K562 (cell line): ENCODE results near the gene POLRMT. TPM values are rescaled to one million over a fixed set of nuclear protein-coding genes. Genes with fewer than 3 reads are reported as not detected.

Experiments used
- AFF4 ChIP-seq: sonication (generic); formaldehyde crosslinking; IDR thresholded peaks from 2 replicates; pipeline ENCODE4 v1.8.0; 2023; ENCODE audit warnings: mild to moderate bottlenecking, missing genetic modification reagents
- CREM ChIP-seq: IDR thresholded peaks from 2 replicates; pipeline ENCODE4 v1.6.1; 2014; ENCODE audit warnings: antibody characterized with exemption, low read depth
- CXXC5 ChIP-seq: fragments of 250-450 bp; sonication (Bioruptor Pico); IDR thresholded peaks from 2 replicates; pipeline ENCODE4 v1.8.0; 2022; ENCODE audit warnings: inconsistent platforms, mild to moderate bottlenecking, moderate library complexity
- GATAD2A ChIP-seq: fragments of 450-650 bp; IDR thresholded peaks from 2 replicates; pipeline ENCODE4 v1.6.1; 2017
- JUND ChIP-seq, 2 experiments: IDR thresholded peaks; 2 replicates in 1 of 2; 3 replicates in 1 of 2; pipeline ENCODE4 v1.6.1; 2011; ENCODE audit warnings: borderline replicate concordance in 2 of 2, low read depth in 2 of 2, low read length in 2 of 2, improper control_type of control experiment in 1 of 2, missing biosample characterization in 1 of 2, missing genetic modification characterization in 1 of 2, missing genetic modification reagents in 1 of 2
- OTX1 ChIP-seq: fragments of 450-650 bp; formaldehyde crosslinking; IDR thresholded peaks from 2 replicates; pipeline ENCODE4 v1.4.0; 2022; ENCODE audit warnings: mild to moderate bottlenecking
- POLR3A ChIP-seq: IDR thresholded peaks from 2 replicates; pipeline ENCODE4 v1.6.1; 2011; ENCODE audit warnings: borderline replicate concordance, mild to moderate bottlenecking, moderate library complexity; ENCODE audit not compliant: insufficient read length, insufficient read depth; ENCODE audit errors: extremely low read depth
- polyA plus RNA-seq, 8 experiments: library from polyadenylated mRNA; depleted of rRNA in 4 of 8; stranded (reverse) in 5 of 8; unstranded in 3 of 8; fragments of >200 nt; fragmentation: Nextera tagmentation in 2 of 8; fragmentation: Illumina TruSeq in 1 of 8; extraction: Ambion mirVana in 2 of 8; extraction: Trizol in 1 of 8; gene quantifications; 2 replicates each; pipeline versions ENCODE4 v1.2.1 to v1.2.3, GENCODE V29; 2011 to 2014; ENCODE audit warnings: inconsistent platforms in 1 of 8, missing spikeins in 1 of 8
- total RNA-seq, 7 experiments: library from RNA; depleted of rRNA in 6 of 7; stranded (reverse); fragments of >200 nt in 6 of 7; fragmentation: Illumina TruSeq in 2 of 7; extraction: Trizol in 2 of 7; gene quantifications; 2 replicates each; pipeline versions ENCODE4 v1.2.1 to v1.2.3, GENCODE V29; 2011 to 2021; ENCODE audit warnings: low replicate concordance in 1 of 7
- TF ChIP-seq, protein P1 (sequence below): fragments of 250-450 bp; sonication (Bioruptor Pico); IDR thresholded peaks from 2 replicates; pipeline ENCODE4 v1.8.0; 2021; ENCODE audit warnings: mild to moderate bottlenecking, moderate library complexity
- TF ChIP-seq, protein P2 (sequence below), 2 experiments: fragments of 450-650 bp; formaldehyde crosslinking in 1 of 2; IDR thresholded peaks; 2 replicates each; pipeline versions ENCODE4 v1.4.0 to v1.6.1; 2014 to 2020; ENCODE audit warnings: mild to moderate bottlenecking in 2 of 2, borderline replicate concordance in 1 of 2, low read depth in 1 of 2
- TF ChIP-seq, protein P3 (sequence below), 3 experiments: fragments of 200-800 bp in 1 of 3; sonication (Bioruptor generic) in 1 of 3; sonication (generic) in 1 of 3; formaldehyde crosslinking in 1 of 3; IDR thresholded peaks; 2 replicates each; pipeline versions ENCODE4 v1.6.1 to v1.8.0; 2016 to 2022; ENCODE audit warnings: mild to moderate bottlenecking in 2 of 3, missing compliant biosample characterization in 2 of 3, missing genetic modification characterization in 2 of 3, missing genetic modification reagents in 1 of 3

The POLRMT gene
- total and polyA plus RNA-seq, 9 of the 15 experiments (the other 6 are each of a cell fraction or from before 2014, with no cell fraction given): 30.3 to 144 (median 68.0) TPM

DNA sequence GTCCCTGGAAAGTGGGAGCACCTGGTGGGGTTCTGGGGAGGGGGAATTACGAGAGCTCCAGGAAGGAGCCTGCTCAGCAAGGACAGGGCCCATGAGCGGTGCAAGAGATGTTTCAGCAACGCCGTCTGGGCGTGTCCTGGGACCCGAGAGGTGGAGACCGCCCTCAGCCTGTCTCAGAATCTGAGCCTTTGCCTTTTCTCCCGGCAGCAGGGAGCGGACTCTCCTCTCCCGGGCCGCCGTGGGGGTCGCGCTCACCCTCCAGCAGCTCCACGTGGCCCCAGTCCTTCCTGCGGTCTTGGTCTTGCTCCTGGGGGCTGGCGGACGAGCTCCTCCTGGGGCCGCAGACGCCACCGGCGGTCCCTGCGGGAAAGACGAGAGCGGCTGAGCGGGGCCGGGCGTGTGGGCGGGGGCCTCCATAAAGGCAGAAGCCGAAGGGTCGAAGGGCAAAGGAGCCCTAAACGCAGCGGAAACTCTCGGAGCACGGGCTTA lies 714 bp downstream of the POLRMT start (continued):
- TF ChIP-seq AFF4 (CRISPR knock-in tag) (0 out of 2 replicates have a peak, but pooled peaks have one; percentile 60), OTX1 (CRISPR knock-in tag) (no peak), POLR3A (no peak), CREM (0 out of 2 replicates have a peak, but pooled peaks have one; percentile 5), CXXC5 (CRISPR knock-in tag) (peak; percentile 25; the same call in 1 of the 2 replicates), JUND (IDR thresholded peaks at IDR 0.05; ENCODE audit: borderline replicate concordance, low read depth, low read length) (no peak), JUND (tag; IDR thresholded peaks at IDR 0.05; ENCODE audit: borderline replicate concordance, low read depth, low read length) (no peak), GATAD2A (no peak)
- TF ChIP-seq, protein P1, sequence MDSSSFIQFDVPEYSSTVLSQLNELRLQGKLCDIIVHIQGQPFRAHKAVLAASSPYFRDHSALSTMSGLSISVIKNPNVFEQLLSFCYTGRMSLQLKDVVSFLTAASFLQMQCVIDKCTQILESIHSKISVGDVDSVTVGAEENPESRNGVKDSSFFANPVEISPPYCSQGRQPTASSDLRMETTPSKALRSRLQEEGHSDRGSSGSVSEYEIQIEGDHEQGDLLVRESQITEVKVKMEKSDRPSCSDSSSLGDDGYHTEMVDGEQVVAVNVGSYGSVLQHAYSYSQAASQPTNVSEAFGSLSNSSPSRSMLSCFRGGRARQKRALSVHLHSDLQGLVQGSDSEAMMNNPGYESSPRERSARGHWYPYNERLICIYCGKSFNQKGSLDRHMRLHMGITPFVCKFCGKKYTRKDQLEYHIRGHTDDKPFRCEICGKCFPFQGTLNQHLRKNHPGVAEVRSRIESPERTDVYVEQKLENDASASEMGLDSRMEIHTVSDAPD (CRISPR knock-in tag): no peak
- TF ChIP-seq, protein P2, sequence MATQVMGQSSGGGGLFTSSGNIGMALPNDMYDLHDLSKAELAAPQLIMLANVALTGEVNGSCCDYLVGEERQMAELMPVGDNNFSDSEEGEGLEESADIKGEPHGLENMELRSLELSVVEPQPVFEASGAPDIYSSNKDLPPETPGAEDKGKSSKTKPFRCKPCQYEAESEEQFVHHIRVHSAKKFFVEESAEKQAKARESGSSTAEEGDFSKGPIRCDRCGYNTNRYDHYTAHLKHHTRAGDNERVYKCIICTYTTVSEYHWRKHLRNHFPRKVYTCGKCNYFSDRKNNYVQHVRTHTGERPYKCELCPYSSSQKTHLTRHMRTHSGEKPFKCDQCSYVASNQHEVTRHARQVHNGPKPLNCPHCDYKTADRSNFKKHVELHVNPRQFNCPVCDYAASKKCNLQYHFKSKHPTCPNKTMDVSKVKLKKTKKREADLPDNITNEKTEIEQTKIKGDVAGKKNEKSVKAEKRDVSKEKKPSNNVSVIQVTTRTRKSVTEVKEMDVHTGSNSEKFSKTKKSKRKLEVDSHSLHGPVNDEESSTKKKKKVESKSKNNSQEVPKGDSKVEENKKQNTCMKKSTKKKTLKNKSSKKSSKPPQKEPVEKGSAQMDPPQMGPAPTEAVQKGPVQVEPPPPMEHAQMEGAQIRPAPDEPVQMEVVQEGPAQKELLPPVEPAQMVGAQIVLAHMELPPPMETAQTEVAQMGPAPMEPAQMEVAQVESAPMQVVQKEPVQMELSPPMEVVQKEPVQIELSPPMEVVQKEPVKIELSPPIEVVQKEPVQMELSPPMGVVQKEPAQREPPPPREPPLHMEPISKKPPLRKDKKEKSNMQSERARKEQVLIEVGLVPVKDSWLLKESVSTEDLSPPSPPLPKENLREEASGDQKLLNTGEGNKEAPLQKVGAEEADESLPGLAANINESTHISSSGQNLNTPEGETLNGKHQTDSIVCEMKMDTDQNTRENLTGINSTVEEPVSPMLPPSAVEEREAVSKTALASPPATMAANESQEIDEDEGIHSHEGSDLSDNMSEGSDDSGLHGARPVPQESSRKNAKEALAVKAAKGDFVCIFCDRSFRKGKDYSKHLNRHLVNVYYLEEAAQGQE (IDR thresholded peaks at IDR 0.05; ENCODE audit: borderline replicate concordance): 0 out of 2 replicates have a peak, but pooled peaks have one; percentile 19
- TF ChIP-seq, protein P2 (CRISPR knock-in tag; IDR thresholded peaks at IDR 0.05; ENCODE audit: low read depth): no peak
- TF ChIP-seq, protein P3, sequence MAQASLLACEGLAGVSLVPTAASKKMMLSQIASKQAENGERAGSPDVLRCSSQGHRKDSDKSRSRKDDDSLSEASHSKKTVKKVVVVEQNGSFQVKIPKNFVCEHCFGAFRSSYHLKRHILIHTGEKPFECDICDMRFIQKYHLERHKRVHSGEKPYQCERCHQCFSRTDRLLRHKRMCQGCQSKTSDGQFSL (CRISPR knock-in tag; IDR thresholded peaks at IDR 0.05): 0 out of 2 replicates have a peak, but pooled peaks have one; percentile 3
- TF ChIP-seq, protein P3 (tag; IDR thresholded peaks at IDR 0.05): no peak
